ENCODE results near the gene NXF2B.
A peak's percentile ranks its signal among the peaks of the same experiment; 100 is the strongest.

DNA sequence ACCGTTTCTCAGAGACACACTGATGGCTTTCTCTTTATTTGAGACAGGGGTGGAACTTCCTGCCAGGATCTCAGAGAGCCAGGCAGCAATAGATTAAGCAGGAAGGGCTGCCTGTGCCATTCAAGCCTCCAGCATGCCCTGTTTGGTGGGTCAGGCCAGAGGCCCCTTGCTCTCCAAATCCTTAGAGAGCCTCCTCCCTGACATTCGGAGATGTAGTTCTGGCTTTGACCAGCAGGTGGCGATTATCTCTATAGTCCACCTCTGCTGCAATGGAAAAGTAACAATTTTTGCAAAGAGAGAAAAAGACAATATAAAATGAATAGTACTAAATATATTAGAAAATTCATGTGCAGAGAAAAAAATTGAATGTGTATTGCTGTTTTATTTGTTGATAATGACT lies 93.9 kb downstream of the NXF2B start:
- TF ChIP-seq, protein P1, sequence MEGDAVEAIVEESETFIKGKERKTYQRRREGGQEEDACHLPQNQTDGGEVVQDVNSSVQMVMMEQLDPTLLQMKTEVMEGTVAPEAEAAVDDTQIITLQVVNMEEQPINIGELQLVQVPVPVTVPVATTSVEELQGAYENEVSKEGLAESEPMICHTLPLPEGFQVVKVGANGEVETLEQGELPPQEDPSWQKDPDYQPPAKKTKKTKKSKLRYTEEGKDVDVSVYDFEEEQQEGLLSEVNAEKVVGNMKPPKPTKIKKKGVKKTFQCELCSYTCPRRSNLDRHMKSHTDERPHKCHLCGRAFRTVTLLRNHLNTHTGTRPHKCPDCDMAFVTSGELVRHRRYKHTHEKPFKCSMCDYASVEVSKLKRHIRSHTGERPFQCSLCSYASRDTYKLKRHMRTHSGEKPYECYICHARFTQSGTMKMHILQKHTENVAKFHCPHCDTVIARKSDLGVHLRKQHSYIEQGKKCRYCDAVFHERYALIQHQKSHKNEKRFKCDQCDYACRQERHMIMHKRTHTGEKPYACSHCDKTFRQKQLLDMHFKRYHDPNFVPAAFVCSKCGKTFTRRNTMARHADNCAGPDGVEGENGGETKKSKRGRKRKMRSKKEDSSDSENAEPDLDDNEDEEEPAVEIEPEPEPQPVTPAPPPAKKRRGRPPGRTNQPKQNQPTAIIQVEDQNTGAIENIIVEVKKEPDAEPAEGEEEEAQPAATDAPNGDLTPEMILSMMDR (IDR thresholded peaks at IDR 0.05; ENCODE audit: poor library complexity): peak; percentile 62
- TF ChIP-seq EZH2phosphoT487 (IDR thresholded peaks at IDR 0.05; ENCODE audit: low read depth, severe bottlenecking, unreplicated experiment): no peak
- TF ChIP-seq EZH2 (IDR thresholded peaks at IDR 0.05; ENCODE audit: borderline replicate concordance): no peak

Data from hepatocyte (in vitro differentiated cells).